ENCODE measurements around the gene NTHL1.

DNA sequence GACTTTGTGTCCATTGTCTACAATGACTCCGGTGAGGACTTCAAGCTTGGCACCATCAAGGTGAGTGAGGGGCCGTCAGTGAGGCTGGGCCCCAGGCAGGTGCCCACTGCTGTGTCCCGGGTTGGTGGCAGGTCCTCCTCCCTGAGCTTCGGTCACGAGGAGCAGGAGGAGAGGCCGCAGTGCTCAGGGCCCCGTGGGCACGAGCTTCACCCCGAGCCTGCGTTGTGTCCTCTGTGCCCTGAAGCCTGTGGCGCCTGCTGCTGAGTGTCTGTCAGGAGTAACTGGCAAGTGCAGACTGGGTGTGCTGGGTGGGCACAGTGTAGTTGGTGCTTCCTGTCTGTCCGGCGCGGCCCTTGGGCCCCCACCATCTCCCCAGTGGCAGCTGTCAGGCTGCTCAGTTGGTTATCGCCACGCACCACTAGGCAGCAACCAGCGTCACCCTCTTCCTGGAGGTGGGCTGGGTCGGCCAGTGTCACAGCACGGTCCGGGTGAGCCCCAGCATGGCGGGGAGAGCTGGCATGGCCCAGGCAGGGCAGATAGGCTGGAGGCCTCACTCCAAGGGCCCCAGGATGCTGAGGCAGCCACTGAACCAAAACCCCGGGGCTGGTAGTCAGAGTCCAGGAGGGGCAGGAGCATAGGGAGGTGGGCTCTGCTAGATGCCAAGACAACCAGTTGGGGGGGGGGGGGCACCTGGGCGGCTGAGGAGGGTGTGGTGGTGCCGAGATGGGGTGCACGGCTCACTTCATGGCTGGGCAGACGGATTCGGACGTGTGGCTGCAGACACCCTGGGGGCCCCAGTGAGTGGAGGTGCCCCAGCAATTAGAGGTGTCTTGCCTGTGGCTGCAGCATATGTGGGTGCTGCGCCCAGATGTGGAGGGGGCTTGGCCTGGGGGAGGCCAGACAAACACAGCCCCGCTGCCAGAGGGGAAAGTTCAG lies 39.4 kb upstream of the NTHL1 start:
- TF ChIP-seq POLR2AphosphoS5 (IDR thresholded peaks at IDR 0.05) (no peak), POLR2A (IDR thresholded peaks at IDR 0.05) (no peak)
- TF ChIP-seq, protein P1, sequence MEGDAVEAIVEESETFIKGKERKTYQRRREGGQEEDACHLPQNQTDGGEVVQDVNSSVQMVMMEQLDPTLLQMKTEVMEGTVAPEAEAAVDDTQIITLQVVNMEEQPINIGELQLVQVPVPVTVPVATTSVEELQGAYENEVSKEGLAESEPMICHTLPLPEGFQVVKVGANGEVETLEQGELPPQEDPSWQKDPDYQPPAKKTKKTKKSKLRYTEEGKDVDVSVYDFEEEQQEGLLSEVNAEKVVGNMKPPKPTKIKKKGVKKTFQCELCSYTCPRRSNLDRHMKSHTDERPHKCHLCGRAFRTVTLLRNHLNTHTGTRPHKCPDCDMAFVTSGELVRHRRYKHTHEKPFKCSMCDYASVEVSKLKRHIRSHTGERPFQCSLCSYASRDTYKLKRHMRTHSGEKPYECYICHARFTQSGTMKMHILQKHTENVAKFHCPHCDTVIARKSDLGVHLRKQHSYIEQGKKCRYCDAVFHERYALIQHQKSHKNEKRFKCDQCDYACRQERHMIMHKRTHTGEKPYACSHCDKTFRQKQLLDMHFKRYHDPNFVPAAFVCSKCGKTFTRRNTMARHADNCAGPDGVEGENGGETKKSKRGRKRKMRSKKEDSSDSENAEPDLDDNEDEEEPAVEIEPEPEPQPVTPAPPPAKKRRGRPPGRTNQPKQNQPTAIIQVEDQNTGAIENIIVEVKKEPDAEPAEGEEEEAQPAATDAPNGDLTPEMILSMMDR (IDR thresholded peaks at IDR 0.05) = no peak
